ENCODE measurements around the gene GLE1. TPM values are rescaled to one million over a fixed set of nuclear protein-coding genes. Genes with fewer than 3 reads are reported as not detected.

GLE1 gene
- total RNA-seq, 1 experiment from 2014 or later: 19.0 TPM

GRCh38 chr9:128577206-128577605, 72.7 kb downstream of the GLE1 start:
- no peak for TF ChIP-seq CTCF (conservative IDR thresholded peaks at IDR 0.05)
- H3K27ac Mint-ChIP-seq: no peak overlapping the region
- no peak overlapping the region for H4K8ac ChIP-seq (replicated peaks; ENCODE audit: insufficient read length, low read depth, low read length)
- no peaks in the 10 kb centered on the region for H3K4me1 Mint-ChIP-seq
- no peak for DNase-seq
- no peak overlapping the region for H3K9ac ChIP-seq (ENCODE audit: extremely low read depth, insufficient read length, low read length)
- H2AK5ac ChIP-seq (ENCODE audit: insufficient read length, low read length): no peak overlapping the region
- H3K9me3 Mint-ChIP-seq: no peaks in the 10 kb centered on the region; a peak in 1 of 5 replicates
- no peak overlapping the region for H3K14ac ChIP-seq (ENCODE audit: insufficient read depth, low read length)
- WGBS (ENCODE audit: extremely low coverage, insufficient read length, low lambda C conversion rate): no CpG with 5 or more reads among the region's 8 CpGs
- H3T11ph ChIP-seq (ENCODE audit: low read length): no peak overlapping the region
- H3K9me3 ChIP-seq (ENCODE audit: control insufficient read depth, low read depth, low read length): no peaks in the 10 kb centered on the region
- no peak overlapping the region for H2BK12ac ChIP-seq (ENCODE audit: insufficient read length, low read depth, low read length)
- H3K27me3 Mint-ChIP-seq (ENCODE audit: low read depth): no peaks in the 10 kb centered on the region
- no peaks in the 10 kb centered on the region for H3K79me2 ChIP-seq (ENCODE audit: insufficient read depth, low read length)
- H2BK15ac ChIP-seq (ENCODE audit: low read depth, low read length): no peak overlapping the region
- H3K23ac ChIP-seq (ENCODE audit: insufficient read length, low read depth, low read length): no peak overlapping the region
- no peak overlapping the region for H3K4ac ChIP-seq (ENCODE audit: low read depth, low read length)
- no peaks in the 10 kb centered on the region for H4K20me1 ChIP-seq (ENCODE audit: control insufficient read depth, insufficient read depth, insufficient read length)
- no peaks in the 10 kb centered on the region for H3K27me3 ChIP-seq (ENCODE audit: insufficient read depth, low read length)
- no peak overlapping the region for H2BK120ac ChIP-seq (ENCODE audit: low read depth, low read length, poor library complexity, severe bottlenecking)
- H2BK5ac ChIP-seq (ENCODE audit: insufficient read length, low read length): no peak overlapping the region
- H3K27ac ChIP-seq (ENCODE audit: insufficient read length, low read depth, low read length): no peak overlapping the region
- H2AFZ ChIP-seq (ENCODE audit: low read length): no peak overlapping the region
- peaks cover 26 to 85% (median 83%) of the 10 kb centered on the region in 3 experiments; a peak in 6 of 7 replicates for H3K36me3 Mint-ChIP-seq (ENCODE audit: insufficient read depth in 1 of 3, low read depth in 3 of 3)
- no peak overlapping the region for H3K4me2 ChIP-seq (ENCODE audit: insufficient read depth, insufficient read length, low read length)
- no peak overlapping the region for H3K4me3 Mint-ChIP-seq
- H3K56ac ChIP-seq (ENCODE audit: insufficient read length, low read depth, low read length): no peak overlapping the region
- H3K18ac ChIP-seq (ENCODE audit: insufficient read length, low read depth, low read length): no peak overlapping the region
- H3K79me1 ChIP-seq (ENCODE audit: insufficient read depth, low read depth, low read length, poor library complexity, severe bottlenecking): no peaks in the 10 kb centered on the region
- no peaks in the 10 kb centered on the region for H3K4me1 ChIP-seq (ENCODE audit: insufficient read depth, low read length)
- no peak overlapping the region for H4K5ac ChIP-seq (ENCODE audit: insufficient read length, low read depth, low read length)
- H3K23me2 ChIP-seq (ENCODE audit: insufficient read length, low read depth, low read length, poor library complexity, severe bottlenecking): no peaks in the 10 kb centered on the region
- no peak overlapping the region for H2BK20ac ChIP-seq (ENCODE audit: low read depth, low read length, poor library complexity, severe bottlenecking)
- no peak overlapping the region for H4K91ac ChIP-seq (ENCODE audit: insufficient read length, low read depth, low read length)

All from H9 (cell line).